Chondrocyte (in vitro differentiated cells): ENCODE results near the gene ZNF432. TPM values are rescaled to one million over a fixed set of nuclear protein-coding genes. Genes with fewer than 3 reads are reported as not detected.

ENCODE experiments used
- DNase-seq: peaks from one replicate; pipeline ENCODE4 v3.0.0; 2021; ENCODE audit warnings: mixed read lengths, low spot score
- H3K27ac Mint-ChIP-seq: one replicate; pipeline ENCODE4 v1.8.0; 2021; ENCODE audit warnings: mild to moderate bottlenecking, moderate library complexity, mixed read lengths; ENCODE audit not compliant: unreplicated experiment
- H3K27me3 Mint-ChIP-seq: 2 replicates; pipeline ENCODE4 v1.8.0; 2021; ENCODE audit warnings: low read depth, mixed read lengths
- H3K36me3 Mint-ChIP-seq: 2 replicates; pipeline ENCODE4 v1.8.0; 2021; ENCODE audit warnings: low read depth, mixed read lengths
- H3K4me1 Mint-ChIP-seq: 2 replicates; pipeline ENCODE4 v1.8.0; 2021; ENCODE audit warnings: low read depth, mild to moderate bottlenecking, mixed read lengths
- H3K4me3 Mint-ChIP-seq: one replicate; pipeline ENCODE4 v1.8.0; 2021; ENCODE audit warnings: mild to moderate bottlenecking, moderate library complexity, mixed read lengths; ENCODE audit not compliant: unreplicated experiment
- H3K9me3 Mint-ChIP-seq: 2 replicates; pipeline ENCODE4 v1.8.0; 2021; ENCODE audit warnings: low read depth, mixed read lengths
- total RNA-seq: library from RNA; stranded (reverse); gene quantifications from 3 replicates; pipeline ENCODE4 v1.2.1, GENCODE V29; 2021
- TF ChIP-seq, protein P1 (sequence below): fragments of 200-600 bp; sonication (generic); IDR thresholded peaks from 2 replicates; pipeline ENCODE4 v1.5.0; 2021; ENCODE audit warnings: antibody characterized with exemption, mild to moderate bottlenecking, moderate library complexity

ZNF432 gene
- total RNA-seq, 1 donor from 2014 or later, result 10.0 TPM

DNA sequence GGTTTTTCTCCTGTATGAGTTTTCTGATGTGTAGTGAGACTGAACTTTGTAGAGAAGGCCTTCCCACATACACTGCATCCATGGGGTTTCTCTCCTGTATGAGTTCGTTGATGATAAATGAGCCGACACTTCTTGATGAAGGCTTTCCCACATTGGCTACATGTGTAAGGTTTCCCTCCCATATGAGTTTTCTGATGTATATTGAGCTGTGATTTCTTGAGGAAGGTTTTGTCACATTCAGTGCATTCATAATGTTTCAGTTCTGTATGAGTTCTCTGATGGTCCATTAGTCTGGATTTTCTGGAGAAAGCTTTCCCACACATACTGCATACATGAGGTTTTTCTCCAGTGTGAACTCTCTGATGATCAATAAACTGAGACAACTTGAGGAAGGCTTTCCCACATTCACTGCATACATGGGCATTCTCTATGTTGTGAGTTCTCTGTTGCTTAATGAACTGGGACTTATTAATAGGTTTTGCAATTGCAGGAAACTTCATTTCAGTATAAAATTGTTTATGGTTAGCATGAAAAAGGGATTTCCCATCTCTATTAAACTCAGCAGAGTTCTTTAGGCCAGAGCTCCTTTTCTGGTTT is 54.5 kb downstream of the ZNF432 start:
- H3K4me1 Mint-ChIP-seq, result no peaks in the 10 kb centered on the region
- H3K9me3 Mint-ChIP-seq, result peaks cover 75% of the 10 kb centered on the region
- peaks cover 80% of the 10 kb centered on the region for H3K36me3 Mint-ChIP-seq
- H3K27me3 Mint-ChIP-seq, result no peaks in the 10 kb centered on the region
- no peak overlapping the region for H3K4me3 Mint-ChIP-seq
- no peak overlapping the region for H3K27ac Mint-ChIP-seq
- TF ChIP-seq, protein P1, sequence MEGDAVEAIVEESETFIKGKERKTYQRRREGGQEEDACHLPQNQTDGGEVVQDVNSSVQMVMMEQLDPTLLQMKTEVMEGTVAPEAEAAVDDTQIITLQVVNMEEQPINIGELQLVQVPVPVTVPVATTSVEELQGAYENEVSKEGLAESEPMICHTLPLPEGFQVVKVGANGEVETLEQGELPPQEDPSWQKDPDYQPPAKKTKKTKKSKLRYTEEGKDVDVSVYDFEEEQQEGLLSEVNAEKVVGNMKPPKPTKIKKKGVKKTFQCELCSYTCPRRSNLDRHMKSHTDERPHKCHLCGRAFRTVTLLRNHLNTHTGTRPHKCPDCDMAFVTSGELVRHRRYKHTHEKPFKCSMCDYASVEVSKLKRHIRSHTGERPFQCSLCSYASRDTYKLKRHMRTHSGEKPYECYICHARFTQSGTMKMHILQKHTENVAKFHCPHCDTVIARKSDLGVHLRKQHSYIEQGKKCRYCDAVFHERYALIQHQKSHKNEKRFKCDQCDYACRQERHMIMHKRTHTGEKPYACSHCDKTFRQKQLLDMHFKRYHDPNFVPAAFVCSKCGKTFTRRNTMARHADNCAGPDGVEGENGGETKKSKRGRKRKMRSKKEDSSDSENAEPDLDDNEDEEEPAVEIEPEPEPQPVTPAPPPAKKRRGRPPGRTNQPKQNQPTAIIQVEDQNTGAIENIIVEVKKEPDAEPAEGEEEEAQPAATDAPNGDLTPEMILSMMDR, result no peak
- DNase-seq, result no peak

DNA sequence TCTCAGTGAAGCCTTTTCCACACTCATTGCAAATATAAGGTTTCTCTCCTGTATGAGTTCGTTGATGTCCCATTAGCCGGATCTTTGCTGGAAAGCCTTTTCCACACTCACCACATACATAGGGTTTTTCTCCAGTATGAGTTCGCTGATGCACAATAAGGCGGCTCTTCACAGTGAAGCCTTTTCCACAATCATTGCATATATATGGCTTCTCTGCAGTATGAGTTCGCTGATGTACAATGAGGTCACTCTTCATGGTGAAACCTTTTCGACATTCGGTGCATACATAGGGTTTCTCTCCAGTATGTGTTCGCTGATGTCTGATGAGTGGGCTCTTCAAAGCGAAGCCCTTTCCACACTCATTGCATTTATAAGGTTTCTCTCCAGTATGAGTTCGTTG is 55.2 kb downstream of the ZNF432 start:
- Mint-ChIP-seq H3K9me3 (peaks cover 79% of the 10 kb centered on the region), H3K4me1 (no peaks in the 10 kb centered on the region), H3K27me3 (no peaks in the 10 kb centered on the region), H3K4me3 (no peak overlapping the region), H3K27ac (no peak overlapping the region), H3K36me3 (peaks cover 78% of the 10 kb centered on the region)
- no peak for DNase-seq
- TF ChIP-seq, protein P1, result no peak

DNA sequence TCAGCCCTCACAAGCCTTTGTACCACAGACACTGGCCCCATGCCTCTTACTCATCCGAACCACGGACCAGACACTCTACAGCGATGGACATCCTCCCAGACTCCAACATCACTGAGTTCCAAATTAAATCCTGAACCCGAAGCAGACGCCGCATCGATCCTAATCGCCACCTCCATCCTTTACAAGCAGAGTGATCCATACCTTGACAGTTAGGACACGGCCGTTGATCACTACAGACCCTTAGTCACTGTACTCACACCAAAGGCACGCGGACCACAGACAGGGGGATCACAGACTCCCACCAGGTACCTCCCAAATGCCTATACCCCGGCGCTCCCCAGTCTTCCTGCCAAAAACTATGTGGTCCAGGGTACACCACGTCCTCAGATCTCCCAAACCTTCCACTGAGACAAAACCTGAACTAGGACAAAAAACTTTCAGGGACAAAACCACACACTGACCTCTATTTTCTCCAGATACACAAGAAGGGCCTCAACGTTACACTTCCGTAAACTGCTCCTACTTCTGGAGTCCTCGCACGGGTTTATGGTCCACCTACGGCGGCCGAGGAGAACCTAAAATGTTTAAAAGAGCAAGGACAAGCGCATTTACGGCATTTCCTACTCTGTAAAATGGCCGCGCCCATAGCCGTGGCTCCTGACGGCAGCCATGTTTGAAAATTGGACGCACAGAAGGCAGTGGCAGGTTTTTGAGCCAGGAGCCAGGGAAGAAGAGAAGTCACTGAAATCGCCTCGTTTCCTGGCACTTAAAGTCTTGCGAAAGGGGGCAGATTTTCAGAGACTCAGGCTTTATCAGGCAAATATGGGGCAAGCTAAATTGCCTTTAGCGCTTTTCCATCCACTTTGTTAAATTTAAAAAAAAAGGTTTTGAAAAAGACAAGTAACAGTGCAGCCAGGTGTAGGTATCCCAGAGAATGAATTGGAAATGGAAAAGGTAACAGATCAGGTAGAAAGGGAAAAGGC is 62.0 kb downstream of the ZNF432 start, which contains the start of gene ZNF350:
Gene ZNF350, minus strand, starts transcription at position 532 of the 983 bp plus-strand sequence. CDS start 12,480 bp downstream, outside the sequence.
- TF ChIP-seq, protein P1, result no peak
- peak within 1 kb of the TSS; percentile 90 for H3K4me3 Mint-ChIP-seq
- peak within 1 kb of the TSS; percentile 89 for H3K27ac Mint-ChIP-seq
- H3K27me3 Mint-ChIP-seq, result no peaks in the 10 kb centered on the region
- peaks cover 33% of the 10 kb centered on the region for H3K36me3 Mint-ChIP-seq
- peaks cover 45% of the 10 kb centered on the region for H3K9me3 Mint-ChIP-seq
- peaks cover 18% of the 10 kb centered on the region for H3K4me1 Mint-ChIP-seq
- DNase-seq, result no peak

DNA sequence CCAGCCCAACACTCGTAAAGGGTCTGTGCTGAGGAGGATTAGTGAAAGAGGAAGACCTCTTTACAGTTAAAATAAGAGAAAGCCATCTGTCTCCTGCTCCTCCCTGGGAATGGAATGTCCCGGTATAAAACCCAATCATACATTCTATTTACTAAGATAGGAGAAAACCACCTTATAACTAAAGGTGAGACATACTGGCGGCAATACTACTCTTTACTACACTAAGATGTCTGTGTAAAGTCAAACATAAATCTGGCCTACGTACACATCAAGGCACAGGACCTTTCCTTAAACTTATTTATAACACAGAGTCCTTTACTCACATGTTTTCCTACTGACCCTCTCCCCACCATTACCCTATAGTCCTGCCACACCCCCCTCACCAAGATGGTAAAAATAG is 65.3 kb downstream of the ZNF432 start:
- H3K36me3 Mint-ChIP-seq, result peaks cover 34% of the 10 kb centered on the region
- no peak overlapping the region for H3K4me3 Mint-ChIP-seq
- H3K27me3 Mint-ChIP-seq, result no peaks in the 10 kb centered on the region
- H3K9me3 Mint-ChIP-seq, result peaks cover 43% of the 10 kb centered on the region
- TF ChIP-seq, protein P1, result no peak
- no peak for DNase-seq
- H3K4me1 Mint-ChIP-seq, result peaks cover 18% of the 10 kb centered on the region
- H3K27ac Mint-ChIP-seq, result no peak overlapping the region

Other genes with a start within 250 kb of the ZNF432 start
- 11.2 to 17.4 TPM (median 11.2 TPM) in 3 replicates for gene ZNF577, start 160.9 kb downstream of the ZNF432 start, total RNA-seq
- gene ZNF649, start 143.8 kb downstream of the ZNF432 start, total RNA-seq, result 10.7 to 13.7 TPM (median 11.2 TPM) in 3 replicates
- 6.4 to 7.2 TPM (median 6.5 TPM) in 3 replicates for gene ZNF613, start 121.4 kb downstream of the ZNF432 start, total RNA-seq
- 5.6 to 10.3 TPM (median 7.0 TPM) in 3 replicates for gene ZNF350, start 62.0 kb downstream of the ZNF432 start, total RNA-seq
- gene ZNF615, start 40.6 kb downstream of the ZNF432 start, total RNA-seq, result 8.5 to 10.8 TPM (median 9.8 TPM) in 3 replicates
- 6.0 to 8.3 TPM (median 7.4 TPM) in 3 replicates for gene ZNF614, start 20.5 kb downstream of the ZNF432 start, total RNA-seq
- gene ZNF841, start 46.9 kb upstream of the ZNF432 start, total RNA-seq, result 24.3 to 46.8 TPM (median 26.4 TPM) in 3 replicates
- gene ZNF616, start 91.1 kb upstream of the ZNF432 start, total RNA-seq, result 12.8 to 18.6 TPM (median 13.6 TPM) in 3 replicates
- 14.5 to 18.1 TPM (median 14.7 TPM) in 3 replicates for gene ZNF836, start 122.8 kb upstream of the ZNF432 start, total RNA-seq
- gene PPP2R1A, start 141.2 kb upstream of the ZNF432 start, total RNA-seq, result 210 to 236 TPM (median 228 TPM) in 3 replicates
- 12.8 to 15.3 TPM (median 13.9 TPM) in 3 replicates for gene ZNF766, start 220.7 kb upstream of the ZNF432 start, total RNA-seq
- gene ZNF480, start 248.3 kb upstream of the ZNF432 start, total RNA-seq, result 10.0 to 12.1 TPM (median 11.6 TPM) in 3 replicates